Activated CD8-positive, alpha-beta T cell treated with anti-CD3 and anti-CD28 coated beads, Interleukin-2, amount 10 ng/mL, durations not matched to agents 7 days and 5 days (primary cell): ENCODE data around the gene APOBEC3G. TPM values are rescaled to one million over a fixed set of nuclear protein-coding genes. Genes with fewer than 3 reads are reported as not detected.

Experiments used
- total RNA-seq, 2 experiments: library from RNA; stranded (reverse); gene quantifications; one replicate each; pipeline ENCODE4 v1.2.3, GENCODE V29; 2021

Gene APOBEC3G
- total RNA-seq, 2 experiments from 2014 or later: 134 to 138 TPM

Other genes starting within 250 kb of the APOBEC3G start
- gene NPTXR, start 233.2 kb upstream of the APOBEC3G start, total RNA-seq: under 1 TPM; 0.68 to 0.76 TPM
- gene CBX6, start 205.1 kb upstream of the APOBEC3G start, total RNA-seq: 10 to 100 TPM; 61.4 to 61.8 TPM
- not detected for gene APOBEC3A, start 119.7 kb upstream of the APOBEC3G start, total RNA-seq
- 10 to 100 TPM; 12.1 to 13.3 TPM for gene APOBEC3B, start 94.9 kb upstream of the APOBEC3G start, total RNA-seq
- gene APOBEC3C, start 63.0 kb upstream of the APOBEC3G start, total RNA-seq: 100 to 1,000 TPM; 138 to 147 TPM
- gene APOBEC3D, start 56.1 kb upstream of the APOBEC3G start, total RNA-seq: 10 to 100 TPM; 49.1 to 51.5 TPM
- 10 to 100 TPM; 43.1 to 48.8 TPM for gene APOBEC3F, start 36.4 kb upstream of the APOBEC3G start, total RNA-seq
- 10 to 100 TPM; 82.8 to 89.7 TPM for gene APOBEC3H, start 20.0 kb downstream of the APOBEC3G start, total RNA-seq
- 1 to 10 TPM; 8.6 to 8.7 TPM for gene CBX7, start 75.4 kb downstream of the APOBEC3G start, total RNA-seq
- under 1 TPM; 0.18 to 0.34 TPM for gene PDGFB, start 167.7 kb downstream of the APOBEC3G start, total RNA-seq
- gene RPL3, start 242.3 kb downstream of the APOBEC3G start, total RNA-seq: 1,000 to 10,000 TPM; 1,693 to 1,717 TPM